Aorta (tissue), 5 donors: ENCODE measurements around the gene CRYBG3. TPM values are rescaled to one million over a fixed set of nuclear protein-coding genes. Genes with fewer than 3 reads are reported as not detected.

Experiments used
- ATAC-seq: fragments of 200-7000 bp; cut with Tn5 transposase; one replicate; pipeline ENCODE4 v1.9.1; 2022; ENCODE audit warnings: moderate library complexity; ENCODE audit not compliant: low FRiP score
- DNase-seq, 2 donors: peaks; one replicate each; pipeline ENCODE4 v3.0.0-alpha.2; 2020
- H3K27ac ChIP-seq, 2 donors: one replicate each; pipeline ENCODE4 v1.5.1; 2013; ENCODE audit warnings: low read length in 2 of 2, mild to moderate bottlenecking in 2 of 2, moderate library complexity in 2 of 2, control low read depth in 1 of 2, inconsistent platforms in 1 of 2, low read depth in 1 of 2
- H3K27me3 ChIP-seq, 2 donors: one replicate each; pipeline ENCODE4 v1.6.1; 2013; ENCODE audit warnings: control low read depth in 1 of 2, low read length in 1 of 2, mild to moderate bottlenecking in 1 of 2, moderate library complexity in 1 of 2; ENCODE audit not compliant: insufficient read depth in 2 of 2, control insufficient read depth in 1 of 2
- H3K36me3 ChIP-seq, 2 donors: one replicate each; pipeline ENCODE4 v1.6.1; 2013; ENCODE audit warnings: control low read depth in 1 of 2, low read length in 1 of 2, mild to moderate bottlenecking in 1 of 2; ENCODE audit not compliant: insufficient read depth in 2 of 2, control insufficient read depth in 1 of 2
- H3K4me1 ChIP-seq, 2 donors: one replicate each; pipeline ENCODE4 v1.6.1; 2013; ENCODE audit warnings: low read length in 2 of 2, control low read depth in 1 of 2, mild to moderate bottlenecking in 1 of 2, moderate library complexity in 1 of 2; ENCODE audit not compliant: insufficient read depth in 2 of 2, control insufficient read depth in 1 of 2
- H3K4me3 ChIP-seq, 2 donors: one replicate each; pipeline ENCODE4 v1.5.1; 2013; ENCODE audit warnings: low read length in 2 of 2, control low read depth in 1 of 2, mild to moderate bottlenecking in 1 of 2
- H3K9me3 ChIP-seq: one replicate; pipeline ENCODE4 v1.6.1; 2013; ENCODE audit warnings: mild to moderate bottlenecking, low read length; ENCODE audit not compliant: control insufficient read depth
- WGBS, 2 donors: extraction: QIAGEN DNeasy Blood & Tissue Kit; methylation state at CpG; one replicate each; pipeline ENCODE4 v1.1.7; 2013; 5-methylcytosine and 5-hydroxymethylcytosine counted together
- intact Hi-C, 2 donors: fragments of 100-400 bp; cut with DNase I; formaldehyde crosslinking; loops; one replicate each; pipeline versions ENCODE4 v1.14.2 to v1.15.0; 2022
- polyA plus RNA-seq, 2 donors: library from polyadenylated mRNA; stranded (reverse); fragments of 200-250 nt; gene quantifications; one replicate each; pipeline ENCODE4 v1.2.3, GENCODE V29; 2013
- total RNA-seq, 2 donors: library from RNA; stranded (reverse); fragmentation: NEBNext Ultra II Directional; extraction: Animal tissue kit (Norgen Biotek cat#: 25700); gene quantifications; one replicate each; pipeline ENCODE4 v1.2.1, GENCODE V29; 2021
- donor health status: healthy with polysubstance abuse.
- donor health status: Bipolar disorder and iron deficiency.
- donor health status: DM: no; HTN: no; CAD: no.
- donor health status: DM: no; HTN: no; CAD: no.
- donor health status: DM: yes; HTN: yes; CAD: no.

CRYBG3 gene
- total and polyA plus RNA-seq, 4 donors = 1.5 to 39.1 (median 13.5) TPM

DNA sequence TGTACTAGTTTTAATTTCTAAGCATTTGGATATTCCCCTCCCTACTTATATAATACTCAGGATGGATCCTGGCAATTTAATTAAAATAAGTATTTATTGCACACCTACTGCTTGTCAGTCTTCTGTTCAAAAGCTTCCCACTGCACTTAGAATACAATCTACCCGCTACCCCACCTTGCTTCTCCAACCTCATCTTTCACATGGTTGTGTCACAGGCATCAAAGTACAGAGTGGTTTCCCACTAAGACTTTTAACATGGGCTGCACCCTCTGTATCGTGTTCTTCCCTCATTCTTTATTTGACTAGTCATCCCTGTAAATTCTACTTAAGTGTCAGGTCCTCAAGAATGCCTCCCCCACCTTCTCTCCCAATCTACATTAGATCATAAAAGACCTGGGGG lies 115.4 kb downstream of the CRYBG3 start:
- no peaks in the 10 kb centered on the region for H3K27me3 ChIP-seq
- H3K27ac ChIP-seq = no peak overlapping the region
- 94 to 97% methylated on average over 2 of the region's 2 CpGs for WGBS, 2 donors
- no peak overlapping the region for H3K4me3 ChIP-seq
- peaks cover 0 to 7% of the 10 kb centered on the region in 2 donors for H3K4me1 ChIP-seq
- ATAC-seq = no peak
- H3K36me3 ChIP-seq = peaks cover 6 to 12% of the 10 kb centered on the region in 2 donors
- no peak for DNase-seq
- H3K9me3 ChIP-seq = no peaks in the 10 kb centered on the region
- intact Hi-C loops = no loop called here

DNA sequence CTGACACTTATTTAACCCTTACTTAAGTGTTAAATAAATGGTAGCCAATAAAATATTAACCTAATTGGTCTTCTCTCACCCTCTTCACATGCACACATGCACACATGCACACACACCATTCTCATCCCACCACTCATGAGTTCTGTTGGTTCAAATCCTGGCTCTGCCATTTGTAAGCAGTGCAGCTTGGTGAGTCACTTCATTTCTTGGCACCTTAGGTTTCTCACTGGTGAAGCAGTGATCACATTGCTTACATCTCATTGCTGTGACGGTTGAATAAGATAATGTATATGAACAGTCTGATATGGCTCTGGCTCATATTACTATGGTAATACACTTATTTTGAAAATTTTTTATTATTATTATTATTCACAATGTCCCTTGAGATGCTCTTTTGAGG lies 116.6 kb downstream of the CRYBG3 start:
- Histone ChIP-seq H3K4me1 (peaks cover 1 to 11% of the 10 kb centered on the region in 2 donors), H3K9me3 (no peaks in the 10 kb centered on the region), H3K27ac (no peak overlapping the region), H3K27me3 (no peaks in the 10 kb centered on the region), H3K4me3 (no peak overlapping the region), H3K36me3 (peaks cover 6 to 12% of the 10 kb centered on the region in 2 donors)
- ATAC-seq = no peak
- 37 to 45% methylated on average over 1 of the region's 1 CpG for WGBS, 2 donors
- intact Hi-C loops = no loop called here
- no peak for DNase-seq

DNA sequence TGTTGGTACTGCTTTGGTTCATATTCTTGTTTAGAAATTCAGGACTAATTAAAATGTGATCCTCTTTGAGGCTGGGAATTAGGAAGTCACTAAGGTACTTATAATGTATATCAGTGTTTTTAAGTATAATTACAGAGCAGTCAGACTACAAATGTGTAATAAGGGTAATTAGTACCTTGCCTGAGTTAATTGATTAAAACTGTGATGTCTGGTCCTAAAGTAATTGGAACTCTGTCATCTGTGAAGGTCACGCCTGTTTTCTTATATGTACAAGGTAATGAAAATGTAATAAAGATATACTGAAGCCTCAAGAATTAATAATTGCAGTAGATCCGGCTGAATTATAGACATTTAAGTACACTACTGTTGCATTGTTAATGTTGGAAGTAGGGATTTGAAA lies 117.6 kb downstream of the CRYBG3 start:
- H3K36me3 ChIP-seq = peaks cover 0 to 10% of the 10 kb centered on the region in 2 donors
- no peak overlapping the region for H3K4me3 ChIP-seq
- ATAC-seq (no peak), DNase-seq (no peak)
- H3K27ac ChIP-seq = no peak overlapping the region
- WGBS, 2 donors = 92 to 93% methylated on average over 2 of the region's 2 CpGs
- no peaks in the 10 kb centered on the region for H3K9me3 ChIP-seq
- H3K4me1 ChIP-seq = peaks cover 1 to 11% of the 10 kb centered on the region in 2 donors
- intact Hi-C loops = no loop called here
- no peaks in the 10 kb centered on the region for H3K27me3 ChIP-seq

GRCh38 chr3:97940034-97940433 lies 118.2 kb downstream of the CRYBG3 start:
- 75 to 83% methylated on average over 1 of the region's 1 CpG for WGBS, 2 donors
- intact Hi-C loops = no loop called here
- Histone ChIP-seq H3K27me3 (no peaks in the 10 kb centered on the region), H3K4me1 (peaks cover 1 to 11% of the 10 kb centered on the region in 2 donors), H3K9me3 (no peaks in the 10 kb centered on the region), H3K36me3 (peaks cover 0 to 10% of the 10 kb centered on the region in 2 donors), H3K27ac (no peak overlapping the region), H3K4me3 (no peak overlapping the region)
- DNase-seq = no peak
- no peak for ATAC-seq

GRCh38 chr3:97942801-97943546 lies 121.2 kb downstream of the CRYBG3 start:
- Histone ChIP-seq H3K4me3 (no peak overlapping the region), H3K27ac (no peak overlapping the region), H3K36me3 (peaks cover 3 to 5% of the 10 kb centered on the region in 2 donors), H3K4me1 (peaks cover 1 to 11% of the 10 kb centered on the region in 2 donors), H3K27me3 (no peaks in the 10 kb centered on the region), H3K9me3 (no peaks in the 10 kb centered on the region)
- 14 to 24% methylated on average over 4 of the region's 4 CpGs for WGBS, 2 donors
- no peak for ATAC-seq
- intact Hi-C loops = no loop called here
- DNase-seq = no peak

DNA sequence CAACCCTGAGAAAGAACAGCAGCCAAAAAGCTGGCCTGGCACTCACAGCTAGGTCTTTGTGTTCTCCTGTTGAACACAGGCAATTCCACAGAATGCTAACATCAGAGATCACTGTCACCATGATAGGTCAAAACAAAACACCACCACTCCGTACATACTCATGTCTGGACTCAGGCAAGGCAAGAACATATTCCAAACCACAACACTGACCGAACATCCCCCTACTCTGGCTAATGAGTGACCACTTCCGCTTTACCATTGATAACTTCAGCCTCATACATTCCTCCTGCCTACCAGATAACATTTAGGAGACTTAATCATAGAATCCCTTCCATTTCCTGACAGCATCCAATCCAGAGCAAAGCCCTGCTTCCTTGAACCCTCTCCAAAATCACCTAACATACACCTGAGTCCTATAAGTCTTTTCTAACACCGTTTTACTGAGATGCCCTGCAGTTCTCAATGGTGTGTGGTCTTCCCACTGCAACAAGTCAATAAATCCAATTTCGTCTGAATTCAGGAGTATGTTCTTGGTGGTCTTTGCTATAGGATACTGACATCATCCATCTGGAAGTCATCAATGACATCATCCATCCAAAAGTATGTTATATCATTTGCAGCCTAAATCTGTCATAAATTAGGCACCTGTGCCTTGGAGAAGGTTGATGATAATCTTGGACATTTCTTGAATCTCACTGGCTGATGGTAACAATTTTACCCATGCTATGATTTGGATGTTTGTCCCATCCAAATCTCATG lies 126.7 kb downstream of the CRYBG3 start:
- Histone ChIP-seq H3K4me3 (no peak overlapping the region), H3K36me3 (peaks cover 9 to 13% of the 10 kb centered on the region in 2 donors), H3K4me1 (no peaks in the 10 kb centered on the region), H3K27me3 (no peaks in the 10 kb centered on the region), H3K27ac (peak overlapping the region in 1 of 2 donors; percentile 19), H3K9me3 (no peaks in the 10 kb centered on the region)
- DNase-seq = no peak
- intact Hi-C loops = no loop called here
- 82 to 85% methylated on average over 5 of the region's 5 CpGs for WGBS, 2 donors
- no peak for ATAC-seq

GRCh38 chr3:97949110-97949485 lies 127.3 kb downstream of the CRYBG3 start:
- intact Hi-C loops = no loop called here

DNA sequence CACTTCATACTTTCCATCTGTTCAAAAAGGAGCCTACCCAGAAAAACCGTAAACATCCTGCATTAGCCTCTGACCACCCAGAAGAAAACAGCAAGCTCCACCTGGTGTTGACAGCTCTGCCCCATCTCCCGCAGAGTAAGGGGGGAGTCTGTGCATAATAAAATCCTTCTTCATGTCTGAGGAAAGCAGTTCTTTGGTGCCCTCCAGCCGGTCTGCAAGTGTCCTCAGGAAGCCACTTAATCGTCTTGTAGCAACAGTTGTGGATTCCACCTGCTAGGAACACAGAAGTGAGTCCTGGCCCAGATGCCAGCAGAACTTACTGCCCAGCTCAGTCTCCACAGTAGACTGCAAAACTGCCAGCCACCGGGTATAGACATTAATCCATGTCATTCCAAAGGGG lies 127.9 kb downstream of the CRYBG3 start:
- Histone ChIP-seq H3K27me3 (no peaks in the 10 kb centered on the region), H3K4me3 (no peak overlapping the region), H3K36me3 (peaks cover 9 to 13% of the 10 kb centered on the region in 2 donors), H3K9me3 (no peaks in the 10 kb centered on the region), H3K27ac (no peak overlapping the region), H3K4me1 (no peaks in the 10 kb centered on the region)
- DNase-seq (no peak), ATAC-seq (no peak)
- intact Hi-C loops = no loop called here
- 67 to 69% methylated on average over 5 of the region's 5 CpGs for WGBS, 2 donors

More at GRCh38 chr3:97949110-97949485, 127.3 kb downstream of the CRYBG3 start:
- no peak overlapping the region for H3K4me3 ChIP-seq
- ATAC-seq (no peak), DNase-seq (no peak)
- H3K9me3 ChIP-seq = no peaks in the 10 kb centered on the region
- no peaks in the 10 kb centered on the region for H3K27me3 ChIP-seq
- no peak overlapping the region for H3K27ac ChIP-seq
- H3K36me3 ChIP-seq = peaks cover 9 to 13% of the 10 kb centered on the region in 2 donors
- WGBS, 2 donors = 89 to 94% methylated on average over 2 of the region's 2 CpGs
- no peaks in the 10 kb centered on the region for H3K4me1 ChIP-seq

DNA sequence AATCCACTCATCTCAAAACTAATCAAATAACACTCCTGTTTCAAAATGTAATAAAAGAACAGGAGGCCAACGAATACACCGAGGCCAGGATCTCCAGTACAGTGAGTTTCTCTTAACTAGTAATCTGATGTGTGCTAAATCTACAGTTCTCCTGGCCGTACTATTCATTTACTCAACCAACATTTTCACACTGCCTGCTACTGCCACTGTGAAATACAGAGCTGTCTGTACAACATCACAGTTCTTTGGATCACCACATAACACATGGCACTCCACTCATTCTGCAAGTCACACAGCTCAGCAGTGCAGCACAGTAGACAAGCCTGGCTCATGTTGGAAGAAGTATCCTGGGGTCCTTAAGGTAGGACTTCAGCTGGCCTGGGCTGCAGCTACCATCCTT lies 128.5 kb downstream of the CRYBG3 start:
- WGBS, 2 donors = 89 to 94% methylated on average over 3 of the region's 3 CpGs
- peaks cover 9 to 13% of the 10 kb centered on the region in 2 donors for H3K36me3 ChIP-seq
- intact Hi-C loops = no loop called here
- DNase-seq (no peak), ATAC-seq (no peak)
- no peaks in the 10 kb centered on the region for H3K27me3 ChIP-seq
- H3K4me1 ChIP-seq = no peaks in the 10 kb centered on the region
- H3K9me3 ChIP-seq = no peaks in the 10 kb centered on the region
- H3K4me3 ChIP-seq = no peak overlapping the region
- no peak overlapping the region for H3K27ac ChIP-seq
